ENCODE data around the gene MYO1F. TPM values are rescaled to one million over a fixed set of nuclear protein-coding genes. Genes with fewer than 3 reads are reported as not detected.

Gene MYO1F
- total and polyA plus RNA-seq, 2 of the 13 experiments (the other 11 are each of a cell fraction or from before 2014, with no cell fraction given) = 0.09 to 0.13 TPM

DNA sequence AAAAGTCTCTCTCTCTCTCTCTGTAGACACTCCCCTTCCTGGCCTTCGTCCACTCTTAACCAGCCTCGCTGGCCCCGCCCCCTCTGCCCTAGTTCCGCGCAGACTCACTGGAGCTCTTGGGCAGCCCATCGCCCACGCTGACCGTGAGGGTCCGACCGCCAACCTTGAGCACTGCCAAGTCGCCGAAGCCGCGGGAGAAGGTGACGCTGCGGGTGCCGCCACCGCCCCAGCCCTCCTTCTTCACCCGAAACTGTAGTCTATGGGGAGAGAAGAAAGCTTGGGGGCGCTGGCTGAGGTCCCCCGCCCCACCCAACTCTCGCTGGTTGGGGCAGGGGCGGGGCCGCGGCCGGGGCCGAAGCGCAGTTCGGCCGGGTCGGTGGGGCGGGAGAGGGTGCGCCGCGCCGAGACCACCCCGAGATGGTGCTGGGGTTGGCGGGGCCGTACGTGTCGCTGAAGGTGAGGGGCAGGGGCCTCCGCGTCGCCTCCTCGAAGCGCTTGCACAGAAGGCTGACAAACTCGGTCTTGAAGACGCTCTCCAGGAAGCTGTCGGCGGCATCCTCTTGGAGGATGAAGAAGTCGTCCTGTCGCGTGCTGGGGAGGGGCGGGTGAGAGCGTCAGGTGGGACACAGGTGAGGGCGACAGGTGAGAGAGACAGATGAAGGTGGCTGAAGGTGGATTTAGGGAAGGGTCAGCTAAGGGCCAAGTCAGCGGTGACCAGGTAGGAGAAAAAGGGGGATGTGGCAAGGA is 50.7 kb downstream of the MYO1F start (continued):
- peak; percentile 68 for TF ChIP-seq KDM5B (CRISPR knock-in tag; IDR thresholded peaks at IDR 0.05; ENCODE audit: borderline replicate concordance)
- TF ChIP-seq, protein P1, sequence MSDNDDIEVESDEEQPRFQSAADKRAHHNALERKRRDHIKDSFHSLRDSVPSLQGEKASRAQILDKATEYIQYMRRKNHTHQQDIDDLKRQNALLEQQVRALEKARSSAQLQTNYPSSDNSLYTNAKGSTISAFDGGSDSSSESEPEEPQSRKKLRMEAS (IDR thresholded peaks at IDR 0.05) = peak; percentile 60; the same call in 1 of the 2 replicates
- TF ChIP-seq, protein P2, sequence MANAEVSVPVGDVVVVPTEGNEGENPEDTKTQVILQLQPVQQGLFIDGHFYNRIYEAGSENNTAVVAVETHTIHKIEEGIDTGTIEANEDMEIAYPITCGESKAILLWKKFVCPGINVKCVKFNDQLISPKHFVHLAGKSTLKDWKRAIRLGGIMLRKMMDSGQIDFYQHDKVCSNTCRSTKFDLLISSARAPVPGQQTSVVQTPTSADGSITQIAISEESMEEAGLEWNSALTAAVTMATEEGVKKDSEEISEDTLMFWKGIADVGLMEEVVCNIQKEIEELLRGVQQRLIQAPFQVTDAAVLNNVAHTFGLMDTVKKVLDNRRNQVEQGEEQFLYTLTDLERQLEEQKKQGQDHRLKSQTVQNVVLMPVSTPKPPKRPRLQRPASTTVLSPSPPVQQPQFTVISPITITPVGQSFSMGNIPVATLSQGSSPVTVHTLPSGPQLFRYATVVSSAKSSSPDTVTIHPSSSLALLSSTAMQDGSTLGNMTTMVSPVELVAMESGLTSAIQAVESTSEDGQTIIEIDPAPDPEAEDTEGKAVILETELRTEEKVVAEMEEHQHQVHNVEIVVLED (CRISPR knock-in tag; IDR thresholded peaks at IDR 0.05; ENCODE audit: borderline replicate concordance) = 0 out of 2 replicates have a peak, but pooled peaks have one; percentile 14
- TF ChIP-seq, protein P3, sequence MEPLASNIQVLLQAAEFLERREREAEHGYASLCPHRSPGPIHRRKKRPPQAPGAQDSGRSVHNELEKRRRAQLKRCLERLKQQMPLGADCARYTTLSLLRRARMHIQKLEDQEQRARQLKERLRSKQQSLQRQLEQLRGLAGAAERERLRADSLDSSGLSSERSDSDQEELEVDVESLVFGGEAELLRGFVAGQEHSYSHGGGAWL (CRISPR knock-in tag; IDR thresholded peaks at IDR 0.05) = peak; percentile 4; the same call in 1 of the 2 replicates

DNA sequence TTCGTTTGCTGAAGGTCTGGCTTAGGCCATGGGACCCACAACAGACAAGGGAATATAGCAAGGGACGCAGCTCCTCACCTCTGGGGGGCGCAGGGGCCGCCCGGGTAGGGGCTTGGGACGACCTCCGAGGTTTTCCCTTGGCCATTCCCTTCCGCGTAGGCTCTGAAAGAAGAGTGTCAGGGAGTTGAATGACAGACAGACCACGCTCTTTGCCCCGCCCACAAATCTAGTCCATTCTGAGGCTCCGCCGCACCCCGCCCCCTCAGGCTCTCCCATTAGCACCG is 51.9 kb downstream of the MYO1F start:
- in situ Hi-C loops (cut with HindIII; ENCODE audit: extremely low pct_ligation_motif_present, low pct_unique_long_range_greater_than_20kb) = no loop called here
- 3% methylated on average over 10 of the region's 15 CpGs for WGBS (ENCODE audit: low lambda C conversion rate)
- CTCF ChIA-PET (ENCODE audit: low intra/inter-chr PET ratio, low total read pairs) = no interaction called here
- TF ChIP-seq, protein P4, sequence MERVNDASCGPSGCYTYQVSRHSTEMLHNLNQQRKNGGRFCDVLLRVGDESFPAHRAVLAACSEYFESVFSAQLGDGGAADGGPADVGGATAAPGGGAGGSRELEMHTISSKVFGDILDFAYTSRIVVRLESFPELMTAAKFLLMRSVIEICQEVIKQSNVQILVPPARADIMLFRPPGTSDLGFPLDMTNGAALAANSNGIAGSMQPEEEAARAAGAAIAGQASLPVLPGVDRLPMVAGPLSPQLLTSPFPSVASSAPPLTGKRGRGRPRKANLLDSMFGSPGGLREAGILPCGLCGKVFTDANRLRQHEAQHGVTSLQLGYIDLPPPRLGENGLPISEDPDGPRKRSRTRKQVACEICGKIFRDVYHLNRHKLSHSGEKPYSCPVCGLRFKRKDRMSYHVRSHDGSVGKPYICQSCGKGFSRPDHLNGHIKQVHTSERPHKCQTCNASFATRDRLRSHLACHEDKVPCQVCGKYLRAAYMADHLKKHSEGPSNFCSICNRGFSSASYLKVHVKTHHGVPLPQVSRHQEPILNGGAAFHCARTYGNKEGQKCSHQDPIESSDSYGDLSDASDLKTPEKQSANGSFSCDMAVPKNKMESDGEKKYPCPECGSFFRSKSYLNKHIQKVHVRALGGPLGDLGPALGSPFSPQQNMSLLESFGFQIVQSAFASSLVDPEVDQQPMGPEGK (CRISPR knock-in tag; IDR thresholded peaks at IDR 0.05) = 0 out of 2 replicates have a peak, but pooled peaks have one; percentile 43
- TF ChIP-seq ERF (CRISPR knock-in tag; IDR thresholded peaks at IDR 0.05) = 0 out of 2 replicates have a peak, but pooled peaks have one; percentile 15
- TF ChIP-seq KAT8 (CRISPR knock-in tag; IDR thresholded peaks at IDR 0.05) = peak; percentile 67
- peak; percentile 88 for TF ChIP-seq ZBTB7B (CRISPR knock-in tag; IDR thresholded peaks at IDR 0.05)
- no peak for TF ChIP-seq SRF (IDR thresholded peaks at IDR 0.05; ENCODE audit: low read depth, low read length)
- peak; percentile 28; the same call in 1 of the 2 replicates for TF ChIP-seq ZNF430 (CRISPR knock-in tag; IDR thresholded peaks at IDR 0.05)
- TF ChIP-seq, protein P5, sequence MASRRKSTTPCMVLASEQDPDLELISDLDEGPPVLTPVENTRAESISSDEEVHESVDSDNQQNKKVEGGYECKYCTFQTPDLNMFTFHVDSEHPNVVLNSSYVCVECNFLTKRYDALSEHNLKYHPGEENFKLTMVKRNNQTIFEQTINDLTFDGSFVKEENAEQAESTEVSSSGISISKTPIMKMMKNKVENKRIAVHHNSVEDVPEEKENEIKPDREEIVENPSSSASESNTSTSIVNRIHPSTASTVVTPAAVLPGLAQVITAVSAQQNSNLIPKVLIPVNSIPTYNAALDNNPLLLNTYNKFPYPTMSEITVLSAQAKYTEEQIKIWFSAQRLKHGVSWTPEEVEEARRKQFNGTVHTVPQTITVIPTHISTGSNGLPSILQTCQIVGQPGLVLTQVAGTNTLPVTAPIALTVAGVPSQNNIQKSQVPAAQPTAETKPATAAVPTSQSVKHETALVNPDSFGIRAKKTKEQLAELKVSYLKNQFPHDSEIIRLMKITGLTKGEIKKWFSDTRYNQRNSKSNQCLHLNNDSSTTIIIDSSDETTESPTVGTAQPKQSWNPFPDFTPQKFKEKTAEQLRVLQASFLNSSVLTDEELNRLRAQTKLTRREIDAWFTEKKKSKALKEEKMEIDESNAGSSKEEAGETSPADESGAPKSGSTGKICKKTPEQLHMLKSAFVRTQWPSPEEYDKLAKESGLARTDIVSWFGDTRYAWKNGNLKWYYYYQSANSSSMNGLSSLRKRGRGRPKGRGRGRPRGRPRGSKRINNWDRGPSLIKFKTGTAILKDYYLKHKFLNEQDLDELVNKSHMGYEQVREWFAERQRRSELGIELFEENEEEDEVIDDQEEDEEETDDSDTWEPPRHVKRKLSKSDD (CRISPR knock-in tag; IDR thresholded peaks at IDR 0.05; ENCODE audit: low read depth) = no peak
- TF ChIP-seq XRCC5 (optimal IDR thresholded peaks at IDR 0.05; ENCODE audit: low read length) = peak; percentile 65
- 0 out of 2 replicates have a peak, but pooled peaks have one; percentile 23 for TF ChIP-seq ZNF709 (CRISPR knock-in tag; IDR thresholded peaks at IDR 0.05)
- TF ChIP-seq ARHGAP35 (CRISPR knock-in tag; IDR thresholded peaks at IDR 0.05; ENCODE audit: borderline replicate concordance) = no peak
- TF ChIP-seq MEIS2 (CRISPR knock-in tag; IDR thresholded peaks at IDR 0.05) = peak; percentile 64; the same call in 1 of the 2 replicates

More for the DNA sequence above, 51.9 kb downstream of the MYO1F start:
- H2AFZ ChIP-seq (ENCODE audit: low read length) = peak overlapping the region; percentile 35
- no peak for FAIRE-seq
- no peaks in the 10 kb centered on the region for H3K9me3 ChIP-seq (ENCODE audit: low read length)
- POLR2A ChIA-PET = interaction anchor here (1.0 to 5.9 kb wide), 4 partner anchors 9 to 135 kb away, joined by 4 to 125 read pairs (median 6); partner anchors contain the start of genes RAB11B and ZNF414
- H3K4me2 ChIP-seq (ENCODE audit: low read depth, low read length) = peak overlapping the region; percentile 93
- H3K4me3 ChIP-seq (replicated peaks in 1 of 3; ENCODE audit: insufficient read depth in 1 of 3, low read depth in 2 of 3, low read length in 3 of 3) = peak overlapping the region; percentile 57 to 71 (median 62)
- no peaks in the 10 kb centered on the region for H3K79me2 ChIP-seq (ENCODE audit: insufficient read depth, low read length)
- peak; percentile 78 for ATAC-seq
- no peak for DNase-seq (ENCODE audit: low spot score)
- BruUV-seq (replicated peaks) = no TSS peak
- peaks cover 2% of the 10 kb centered on the region; the same call in 1 of the 2 replicates for H4K20me1 ChIP-seq (ENCODE audit: insufficient read depth, low read length)
- H3K36me3 ChIP-seq (replicated peaks in 1 of 2; ENCODE audit: control insufficient read depth in 1 of 2, insufficient read depth in 2 of 2, low read length in 2 of 2) = no peaks in the 10 kb centered on the region
- H3K4me1 ChIP-seq (ENCODE audit: insufficient read depth, low read length) = peaks cover 29% of the 10 kb centered on the region
- H3K27ac ChIP-seq (ENCODE audit: extremely low read length, insufficient read depth, low read length) = peak overlapping the region; percentile 64
- H3K27me3 ChIP-seq (ENCODE audit: control insufficient read depth in 1 of 2, insufficient read depth in 2 of 2, low read length in 2 of 2) = no peaks in the 10 kb centered on the region
- H3K9ac ChIP-seq (ENCODE audit: insufficient read depth, low read depth, low read length) = peak overlapping the region; percentile 71
- intact Hi-C loops (cut with micrococcal nuclease; ENCODE audit: unreplicated experiment) = loop anchor here (10.0 kb wide), 1 partner anchor 49 kb away; the partner anchor contains the start of gene MYO1F

All from HepG2 (cell line).